Neural cell (in vitro differentiated cells): ENCODE measurements around the gene OR2T8.

ENCODE experiments used
- MXI1 ChIP-seq: fragments of 450-650 bp; conservative IDR thresholded peaks from 2 replicates; pipeline ENCODE4 v1.6.1; 2014; ENCODE audit warnings: antibody characterized with exemption, mild to moderate bottlenecking; ENCODE audit not compliant: poor library complexity, severe bottlenecking
- POLR2AphosphoS5 ChIP-seq: IDR thresholded peaks from 2 replicates; pipeline ENCODE4 v1.6.1; 2012
- TF ChIP-seq, protein P1 (sequence below): fragments of 450-650 bp; IDR thresholded peaks from 2 replicates; pipeline ENCODE4 v1.5.1; 2014; ENCODE audit warnings: antibody characterized with exemption, mild to moderate bottlenecking, moderate library complexity; ENCODE audit not compliant: poor library complexity, severe bottlenecking

DNA sequence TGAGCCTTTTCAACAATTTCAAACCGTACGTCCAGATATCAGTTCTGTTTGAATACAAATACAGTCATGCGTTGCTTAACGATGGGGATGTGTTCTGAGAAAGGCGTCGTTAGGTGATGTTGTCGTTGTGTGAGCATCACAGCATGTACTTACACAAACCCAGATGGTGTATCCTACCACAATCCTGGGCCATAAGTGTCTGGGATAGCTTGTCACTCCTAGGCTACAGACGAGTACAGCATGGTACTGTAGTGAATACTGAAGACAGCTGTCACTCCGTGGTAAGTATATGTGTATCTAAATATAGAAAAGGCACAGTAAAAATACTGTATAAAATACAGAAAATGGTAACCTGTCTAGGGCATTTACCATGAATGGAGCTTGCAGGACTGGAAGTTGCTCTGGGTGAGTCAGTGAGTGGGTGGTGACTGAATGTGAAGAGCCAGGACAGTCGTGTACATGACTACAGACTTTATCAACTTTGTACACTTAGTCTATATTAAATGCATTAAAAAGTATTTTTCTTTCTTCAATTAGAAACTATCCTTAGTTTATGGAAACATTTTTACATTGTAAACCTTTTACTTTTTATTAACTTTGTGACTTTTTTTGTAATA is 35.1 kb upstream of the OR2T8 start:
- TF ChIP-seq POLR2AphosphoS5 = no peak
- TF ChIP-seq, protein P1, sequence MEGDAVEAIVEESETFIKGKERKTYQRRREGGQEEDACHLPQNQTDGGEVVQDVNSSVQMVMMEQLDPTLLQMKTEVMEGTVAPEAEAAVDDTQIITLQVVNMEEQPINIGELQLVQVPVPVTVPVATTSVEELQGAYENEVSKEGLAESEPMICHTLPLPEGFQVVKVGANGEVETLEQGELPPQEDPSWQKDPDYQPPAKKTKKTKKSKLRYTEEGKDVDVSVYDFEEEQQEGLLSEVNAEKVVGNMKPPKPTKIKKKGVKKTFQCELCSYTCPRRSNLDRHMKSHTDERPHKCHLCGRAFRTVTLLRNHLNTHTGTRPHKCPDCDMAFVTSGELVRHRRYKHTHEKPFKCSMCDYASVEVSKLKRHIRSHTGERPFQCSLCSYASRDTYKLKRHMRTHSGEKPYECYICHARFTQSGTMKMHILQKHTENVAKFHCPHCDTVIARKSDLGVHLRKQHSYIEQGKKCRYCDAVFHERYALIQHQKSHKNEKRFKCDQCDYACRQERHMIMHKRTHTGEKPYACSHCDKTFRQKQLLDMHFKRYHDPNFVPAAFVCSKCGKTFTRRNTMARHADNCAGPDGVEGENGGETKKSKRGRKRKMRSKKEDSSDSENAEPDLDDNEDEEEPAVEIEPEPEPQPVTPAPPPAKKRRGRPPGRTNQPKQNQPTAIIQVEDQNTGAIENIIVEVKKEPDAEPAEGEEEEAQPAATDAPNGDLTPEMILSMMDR = no peak
- no peak for TF ChIP-seq MXI1
